IMR-90 (cell line): ENCODE data around the gene MAML2.

ENCODE experiments used
- MAZ ChIP-seq: IDR thresholded peaks from 2 replicates; pipeline ENCODE4 v1.6.1; 2012; ENCODE audit warnings: low read depth, mild to moderate bottlenecking, low read length, improper control_type of control experiment, moderate library complexity, borderline replicate concordance
- MXI1 ChIP-seq: IDR thresholded peaks from 2 replicates; pipeline ENCODE4 v1.6.1; 2012; ENCODE audit warnings: low read depth, mild to moderate bottlenecking, low read length, moderate library complexity, borderline replicate concordance
- RCOR1 ChIP-seq: IDR thresholded peaks from 2 replicates; pipeline ENCODE4 v1.6.1; 2012; ENCODE audit warnings: mild to moderate bottlenecking, low read length, improper control_type of control experiment; ENCODE audit not compliant: insufficient replicate concordance
- RFX5 ChIP-seq: IDR thresholded peaks from 2 replicates; pipeline ENCODE4 v1.8.0; 2012; ENCODE audit warnings: low read depth, mild to moderate bottlenecking, low read length, moderate library complexity
- TF ChIP-seq, protein P1 (sequence below): conservative IDR thresholded peaks from 2 replicates; pipeline ENCODE4 v1.5.1; 2012; ENCODE audit warnings: mild to moderate bottlenecking, low read depth, low read length, improper control_type of control experiment

DNA sequence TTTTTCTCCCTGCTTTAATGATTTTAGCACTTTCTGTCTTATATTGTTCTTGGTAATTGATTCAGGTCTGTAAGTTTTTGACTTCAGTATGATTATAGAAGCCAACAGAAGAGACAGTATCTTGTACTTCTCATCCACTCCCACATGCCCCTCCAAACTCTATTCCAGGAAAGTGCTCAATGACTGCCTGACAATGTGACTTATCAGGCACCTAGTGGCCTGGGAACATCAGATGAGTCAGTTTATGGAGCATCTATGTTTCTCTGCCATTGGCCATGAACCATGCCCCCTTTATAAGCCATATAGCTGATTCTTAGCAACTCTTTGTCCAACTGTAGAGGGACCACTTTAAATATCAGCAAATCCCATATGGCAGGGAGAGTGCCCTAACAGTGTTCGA lies 239.9 kb downstream of the MAML2 start:
- TF ChIP-seq, protein P1, sequence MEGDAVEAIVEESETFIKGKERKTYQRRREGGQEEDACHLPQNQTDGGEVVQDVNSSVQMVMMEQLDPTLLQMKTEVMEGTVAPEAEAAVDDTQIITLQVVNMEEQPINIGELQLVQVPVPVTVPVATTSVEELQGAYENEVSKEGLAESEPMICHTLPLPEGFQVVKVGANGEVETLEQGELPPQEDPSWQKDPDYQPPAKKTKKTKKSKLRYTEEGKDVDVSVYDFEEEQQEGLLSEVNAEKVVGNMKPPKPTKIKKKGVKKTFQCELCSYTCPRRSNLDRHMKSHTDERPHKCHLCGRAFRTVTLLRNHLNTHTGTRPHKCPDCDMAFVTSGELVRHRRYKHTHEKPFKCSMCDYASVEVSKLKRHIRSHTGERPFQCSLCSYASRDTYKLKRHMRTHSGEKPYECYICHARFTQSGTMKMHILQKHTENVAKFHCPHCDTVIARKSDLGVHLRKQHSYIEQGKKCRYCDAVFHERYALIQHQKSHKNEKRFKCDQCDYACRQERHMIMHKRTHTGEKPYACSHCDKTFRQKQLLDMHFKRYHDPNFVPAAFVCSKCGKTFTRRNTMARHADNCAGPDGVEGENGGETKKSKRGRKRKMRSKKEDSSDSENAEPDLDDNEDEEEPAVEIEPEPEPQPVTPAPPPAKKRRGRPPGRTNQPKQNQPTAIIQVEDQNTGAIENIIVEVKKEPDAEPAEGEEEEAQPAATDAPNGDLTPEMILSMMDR = no peak
- TF ChIP-seq MAZ (no peak), RFX5 (no peak), MXI1 (no peak), RCOR1 (no peak)
